ENCODE measurements around the gene CCDC47.
"Not testable (repeated sequence)": the region's sequence is repeated elsewhere in the genome, so short reads cannot be mapped to it uniquely, and the experiment has no call there.

Gene CCDC47

GRCh38 chr17:63800783-63801182 is 27.4 kb upstream of the CCDC47 start:
- DNase-seq (ENCODE audit: low read depth): no peak
- no peak for TF ChIP-seq CTCF (IDR thresholded peaks at IDR 0.05; ENCODE audit: low read depth, low read length, missing control alignments)
- H3K4me3 ChIP-seq (ENCODE audit: low read depth, low read length): no peak overlapping the region

DNA sequence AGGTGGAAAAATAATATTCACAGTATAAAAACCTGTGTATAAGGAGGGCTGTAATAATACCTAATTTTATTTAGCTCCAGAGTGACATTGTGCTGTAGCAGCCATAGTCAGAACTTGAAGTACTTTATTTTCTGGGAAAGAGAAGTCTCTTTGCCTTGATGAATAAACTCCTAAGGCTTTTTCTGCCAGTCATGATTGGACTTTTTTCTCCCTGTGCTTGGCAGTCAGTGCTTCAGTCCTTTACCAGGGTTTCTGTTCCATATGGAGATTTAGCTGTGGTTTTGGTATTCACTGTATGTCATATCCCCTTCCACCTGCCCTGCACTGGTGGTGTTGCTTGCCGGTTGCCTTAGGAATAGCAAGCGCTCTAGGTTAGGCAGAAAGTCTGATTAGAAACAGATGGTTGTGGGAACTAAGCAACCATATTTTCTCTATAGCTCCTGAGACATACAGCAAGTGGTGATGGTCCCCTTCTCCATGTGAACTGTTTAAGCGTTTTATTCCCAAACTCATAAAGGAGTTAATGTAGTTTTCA is 25.2 kb upstream of the CCDC47 start:
- H3K4me3 ChIP-seq (ENCODE audit: low read depth, low read length): no peak overlapping the region
- TF ChIP-seq CTCF (IDR thresholded peaks at IDR 0.05; ENCODE audit: low read depth, low read length, missing control alignments): no peak
- DNase-seq (ENCODE audit: low read depth): no peak

DNA sequence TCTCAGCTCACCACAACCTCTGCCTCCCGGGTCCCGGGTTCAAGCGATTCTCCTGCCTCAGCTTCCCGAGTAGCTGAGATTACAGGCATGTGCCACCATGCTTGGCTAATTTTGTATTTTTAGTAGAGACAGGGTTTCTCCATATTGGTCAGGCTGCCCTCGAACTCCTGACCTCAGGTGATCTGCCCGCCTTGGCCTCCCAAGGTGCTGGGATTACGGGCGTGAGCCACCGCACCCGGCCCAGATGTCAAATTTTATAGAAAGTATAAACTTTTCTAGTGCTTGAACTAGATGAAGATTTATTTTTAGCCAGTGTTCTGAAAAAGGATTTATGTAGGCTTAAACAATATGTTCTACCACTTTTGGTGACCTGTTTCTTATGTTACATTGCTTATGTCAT is 23.0 kb upstream of the CCDC47 start:
- H3K4me3 ChIP-seq (ENCODE audit: low read depth, low read length); DNase-seq (ENCODE audit: low read depth): not testable (repeated sequence)

DNA sequence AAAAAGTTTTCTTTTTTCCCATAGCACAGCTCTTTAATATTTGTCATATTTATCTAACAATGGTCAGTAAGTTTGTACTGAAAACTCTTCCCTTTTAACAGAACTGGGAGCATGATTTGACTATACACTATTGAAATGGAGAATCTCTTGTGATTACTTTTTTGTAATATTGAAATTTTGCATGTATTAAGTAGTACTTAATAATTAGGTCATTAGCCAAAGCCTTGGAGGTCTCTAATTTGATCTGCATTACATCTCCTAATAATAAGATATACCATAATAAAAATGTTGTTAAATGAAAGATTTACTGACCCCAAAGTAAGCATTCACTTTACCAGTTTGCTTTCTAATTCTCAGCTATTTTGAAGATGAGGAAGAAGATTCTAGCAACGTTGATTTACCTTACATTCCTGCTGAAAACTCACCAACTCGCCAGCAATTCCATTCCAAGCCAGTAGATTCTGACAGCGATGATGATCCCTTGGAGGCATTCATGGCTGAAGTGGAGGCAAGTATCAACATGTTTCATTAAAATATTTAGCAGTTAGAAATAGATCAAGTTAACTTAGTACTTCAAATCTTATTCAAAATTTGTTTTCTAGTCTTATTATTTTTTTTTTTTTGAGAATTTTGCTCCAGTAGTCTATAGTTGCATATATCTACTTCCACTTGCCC is 18.8 kb upstream of the CCDC47 start:
- H3K4me3 ChIP-seq (ENCODE audit: low read depth, low read length): no peak overlapping the region
- TF ChIP-seq CTCF (IDR thresholded peaks at IDR 0.05; ENCODE audit: low read depth, low read length, missing control alignments): no peak
- no peak for DNase-seq (ENCODE audit: low read depth)

DNA sequence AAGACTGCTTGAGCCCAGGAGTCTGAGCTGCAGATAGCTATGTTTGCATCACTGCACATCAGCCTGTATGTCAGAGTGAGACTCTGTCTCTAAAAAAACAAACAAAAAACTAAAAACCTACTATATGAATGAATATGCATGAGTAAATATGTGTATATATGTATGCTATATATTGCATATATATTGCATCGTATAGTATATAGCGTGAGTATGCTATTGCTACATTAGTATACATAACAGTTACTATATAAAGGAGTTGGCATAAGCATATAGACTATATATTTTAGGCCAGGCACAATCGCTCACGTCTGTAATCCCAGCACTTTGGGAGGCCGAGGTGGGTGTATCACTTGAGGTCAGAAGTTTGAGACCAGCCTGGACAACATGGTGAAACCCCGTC is 16.7 kb upstream of the CCDC47 start:
- no peak for DNase-seq (ENCODE audit: low read depth)
- no peak for TF ChIP-seq CTCF (IDR thresholded peaks at IDR 0.05; ENCODE audit: low read depth, low read length, missing control alignments)
- no peak overlapping the region for H3K4me3 ChIP-seq (ENCODE audit: low read depth, low read length)

DNA sequence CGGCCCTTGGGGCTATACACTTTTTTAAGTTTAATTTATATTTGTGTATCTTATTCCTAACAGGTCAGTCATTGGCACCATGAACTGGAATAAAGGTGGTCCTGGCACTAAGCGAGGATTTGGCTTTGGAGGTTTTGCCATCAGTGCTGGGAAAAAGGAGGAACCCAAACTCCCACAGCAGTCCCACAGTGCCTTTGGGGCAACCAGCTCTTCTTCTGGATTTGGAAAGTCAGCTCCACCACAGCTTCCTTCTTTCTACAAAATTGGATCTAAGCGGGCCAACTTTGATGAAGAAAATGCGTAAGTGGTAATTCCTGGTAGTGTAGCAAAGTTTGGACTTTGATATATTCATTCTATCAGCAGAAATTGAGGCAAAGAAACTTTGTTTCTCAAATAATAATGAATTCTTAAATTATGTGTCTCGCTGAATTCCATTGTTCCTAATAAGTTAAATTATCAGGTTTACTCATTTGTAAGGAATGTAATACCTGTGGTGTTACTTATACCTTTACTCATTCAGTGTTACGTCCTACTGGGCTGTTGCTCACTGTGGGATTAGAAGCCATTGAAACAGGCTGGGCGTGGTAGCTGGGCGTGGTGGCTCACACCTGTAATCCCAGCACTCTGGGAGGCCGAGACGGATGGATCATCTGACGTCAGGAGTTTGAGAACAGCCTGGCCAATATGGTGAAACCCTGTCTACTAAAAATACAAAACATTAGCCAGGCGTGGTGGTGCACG is 13.7 kb upstream of the CCDC47 start:
- no peak for DNase-seq (ENCODE audit: low read depth)
- TF ChIP-seq CTCF (IDR thresholded peaks at IDR 0.05; ENCODE audit: low read depth, low read length, missing control alignments): no peak

DNA sequence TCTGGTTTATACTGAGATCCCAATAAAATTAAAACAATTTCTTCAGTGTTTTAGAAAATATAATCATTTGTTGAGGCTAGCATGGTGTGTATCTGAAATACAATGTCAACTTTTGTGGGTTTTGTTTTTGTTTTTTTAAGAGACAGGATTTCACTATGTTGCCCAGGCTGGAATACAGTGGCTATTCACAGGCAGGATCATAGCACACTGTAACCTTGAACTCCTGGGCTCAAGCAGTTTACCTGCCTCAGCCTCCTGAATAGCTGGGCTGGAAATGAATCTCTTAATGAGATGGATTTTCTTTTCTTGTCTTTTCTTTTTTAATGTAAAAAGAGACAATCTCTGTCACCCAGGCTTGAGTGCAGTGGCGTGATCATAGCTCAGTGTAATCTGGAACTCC is 12.7 kb upstream of the CCDC47 start:
- H3K4me3 ChIP-seq (ENCODE audit: low read depth, low read length): no peak overlapping the region
- no peak for DNase-seq (ENCODE audit: low read depth)
- no peak for TF ChIP-seq CTCF (IDR thresholded peaks at IDR 0.05; ENCODE audit: low read depth, low read length, missing control alignments)

More for the DNA sequence above, 13.7 kb upstream of the CCDC47 start:
- H3K4me3 ChIP-seq (ENCODE audit: low read depth, low read length): no peak overlapping the region
